GM12878 (cell line): Measurements from ENCODE around the gene UBXN10.

Experiments
- ATF2 ChIP-seq: IDR thresholded peaks from 2 replicates; pipeline ENCODE4 v1.6.1; 2012; ENCODE audit warnings: low read length, inconsistent platforms
- BACH1 ChIP-seq: fragments of 450-650 bp; IDR thresholded peaks from 2 replicates; pipeline ENCODE4 v1.6.1; 2017; ENCODE audit warnings: mild to moderate bottlenecking, borderline replicate concordance
- CTCF ChIP-seq, 3 experiments: IDR thresholded peaks in 2 of 3; conservative IDR thresholded peaks in 1 of 3; 2 replicates each; pipeline ENCODE4 v1.5.1; 2011; ENCODE audit warnings: low read depth in 3 of 3, low read length in 3 of 3, mild to moderate bottlenecking in 3 of 3, control low read depth in 2 of 3, moderate library complexity in 2 of 3, inconsistent platforms in 1 of 3, mixed read lengths in 1 of 3; ENCODE audit not compliant: control insufficient read depth in 2 of 3, insufficient read depth in 1 of 3; ENCODE audit errors: extremely low read depth in 1 of 3
- FOXM1 ChIP-seq: IDR thresholded peaks from 2 replicates; pipeline ENCODE4 v1.6.1; 2012; ENCODE audit warnings: low read depth, mild to moderate bottlenecking, inconsistent platforms, low read length, moderate library complexity
- HDAC2 ChIP-seq: fragments of 200-600 bp; sonication (generic); IDR thresholded peaks from 2 replicates; pipeline ENCODE4 v1.6.1; 2017
- IRF4 ChIP-seq: IDR thresholded peaks from 2 replicates; pipeline ENCODE4 v1.6.1; 2011; ENCODE audit warnings: low read depth, low read length
- MAX ChIP-seq: IDR thresholded peaks from 2 replicates; pipeline ENCODE4 v1.6.1; 2012; ENCODE audit warnings: low read depth, low read length, improper control_type of control experiment
- NFYB ChIP-seq: IDR thresholded peaks from 2 replicates; pipeline ENCODE4 v1.6.1; 2011; ENCODE audit warnings: low read depth, mild to moderate bottlenecking, low read length, improper control_type of control experiment, moderate library complexity; ENCODE audit not compliant: insufficient read depth
- NR2C2 ChIP-seq: IDR thresholded peaks from 2 replicates; pipeline ENCODE4 v1.6.1; 2011; ENCODE audit warnings: borderline replicate concordance, low read depth; ENCODE audit not compliant: control insufficient read depth, insufficient read length
- PAX8 ChIP-seq: fragments of 450-650 bp; IDR thresholded peaks from 2 replicates; pipeline ENCODE4 v1.6.1; 2017; ENCODE audit warnings: mild to moderate bottlenecking, moderate library complexity
- RAD21 ChIP-seq: IDR thresholded peaks from 2 replicates; pipeline ENCODE4 v1.6.1; 2011; ENCODE audit warnings: mild to moderate bottlenecking, low read depth, low read length, moderate library complexity; ENCODE audit not compliant: insufficient read depth
- SP1 ChIP-seq: IDR thresholded peaks from one replicate; pipeline ENCODE4 v1.6.1; 2011; ENCODE audit warnings: low read depth, low read length
- TAF1 ChIP-seq: IDR thresholded peaks from 2 replicates; pipeline ENCODE4 v1.6.1; 2011; ENCODE audit warnings: mild to moderate bottlenecking, low read depth, low read length, borderline replicate concordance

GRCh38 chr1:20160034-20160433 lies 25.9 kb upstream of the UBXN10 start:
- TF ChIP-seq HDAC2 (no peak), MAX (no peak), CTCF (IDR thresholded peaks at IDR 0.05 in 2 of 3, conservative IDR thresholded peaks at IDR 0.05 in 1 of 3; ENCODE audit: control insufficient read depth in 2 of 3, extremely low read depth in 1 of 3, insufficient read depth in 1 of 3, low read depth in 3 of 3, low read length in 3 of 3) (no peak), FOXM1 (no peak), NFYB (no peak), ATF2 (no peak), IRF4 (no peak), BACH1 (no peak), SP1 (no peak), PAX8 (no peak), RAD21 (no peak), NR2C2 (no peak), TAF1 (no peak)
